ENCODE measurements around the gene SYNPR. TPM values are rescaled to one million over a fixed set of nuclear protein-coding genes. Genes with fewer than 3 reads are reported as not detected.

Gene SYNPR
- polyA plus RNA-seq, 3 donors: not detected

- Histone ChIP-seq H3K4me1 (ENCODE audit: control insufficient read depth in 1 of 2, insufficient read depth in 2 of 2, low read length in 2 of 2) (no peaks in the 10 kb centered on the region), H3K9me3 (replicated peaks in 1 of 2; ENCODE audit: control insufficient read depth in 1 of 2, insufficient read depth in 1 of 2, low read length in 2 of 2) (no peaks in the 10 kb centered on the region), H3K4me3 (replicated peaks in 1 of 3; ENCODE audit: low read depth in 2 of 3, low read length in 3 of 3) (no peak overlapping the region), H2AFZ (ENCODE audit: insufficient read depth, low read depth, low read length, poor library complexity, severe bottlenecking) (no peak overlapping the region), H4K20me1 (ENCODE audit: insufficient read depth, low read length) (no peaks in the 10 kb centered on the region), H3K36me3 (replicated peaks in 1 of 2; ENCODE audit: control insufficient read depth in 1 of 2, insufficient read depth in 2 of 2, low read length in 2 of 2) (no peaks in the 10 kb centered on the region), H3K27ac (ENCODE audit: low read depth in 1 of 2, low read length in 2 of 2) (no peak overlapping the region), H3K27me3 (ENCODE audit: control insufficient read depth in 2 of 2, insufficient read depth in 2 of 2, low read length in 2 of 2) (no peaks in the 10 kb centered on the region), H3K9ac (ENCODE audit: insufficient read depth, low read length, poor library complexity, severe bottlenecking) (no peak overlapping the region), H3K4me2 (replicated peaks; ENCODE audit: extremely low read depth, low read length, poor library complexity, severe bottlenecking) (no peak overlapping the region), H3K79me2 (ENCODE audit: insufficient read depth, low read length) (no peaks in the 10 kb centered on the region)
- H3K4me1 Mint-ChIP-seq: no peaks in the 10 kb centered on the region
- no peaks in the 10 kb centered on the region for H3K36me3 Mint-ChIP-seq
- no peak for DNase-seq
- H3K9me3 Mint-ChIP-seq: no peaks in the 10 kb centered on the region
- H3K27ac Mint-ChIP-seq: no peak overlapping the region
- intact Hi-C loops (cut with micrococcal nuclease): no loop called here
- WGBS (ENCODE audit: insufficient coverage): 63% methylated on average over 2 of the region's 2 CpGs
- H3K27me3 Mint-ChIP-seq (ENCODE audit: low read depth in 3 of 3): peaks cover 3 to 7% (median 4%) of the 10 kb centered on the region in 3 donors
- no peak for TF ChIP-seq CTCF (IDR thresholded peaks at IDR 0.05)
- no peak overlapping the region for H3K4me3 Mint-ChIP-seq
Measured at GRCh38 chr3:63324621-63325020, 46.5 kb downstream of the SYNPR start.

- Histone ChIP-seq H3K27ac (ENCODE audit: low read depth in 1 of 2, low read length in 2 of 2) (no peak overlapping the region), H4K20me1 (ENCODE audit: insufficient read depth, low read length) (no peaks in the 10 kb centered on the region), H3K4me1 (ENCODE audit: control insufficient read depth in 1 of 2, insufficient read depth in 2 of 2, low read length in 2 of 2) (no peaks in the 10 kb centered on the region), H3K9me3 (replicated peaks in 1 of 2; ENCODE audit: control insufficient read depth in 1 of 2, insufficient read depth in 1 of 2, low read length in 2 of 2) (no peaks in the 10 kb centered on the region), H3K4me2 (replicated peaks; ENCODE audit: extremely low read depth, low read length, poor library complexity, severe bottlenecking) (no peak overlapping the region), H3K9ac (ENCODE audit: insufficient read depth, low read length, poor library complexity, severe bottlenecking) (no peak overlapping the region), H2AFZ (ENCODE audit: insufficient read depth, low read depth, low read length, poor library complexity, severe bottlenecking) (no peak overlapping the region), H3K4me3 (replicated peaks in 1 of 3; ENCODE audit: low read depth in 2 of 3, low read length in 3 of 3) (no peak overlapping the region), H3K36me3 (replicated peaks in 1 of 2; ENCODE audit: control insufficient read depth in 1 of 2, insufficient read depth in 2 of 2, low read length in 2 of 2) (no peaks in the 10 kb centered on the region), H3K79me2 (ENCODE audit: insufficient read depth, low read length) (no peaks in the 10 kb centered on the region), H3K27me3 (ENCODE audit: control insufficient read depth in 2 of 2, insufficient read depth in 2 of 2, low read length in 2 of 2) (no peaks in the 10 kb centered on the region)
- H3K9me3 Mint-ChIP-seq: no peaks in the 10 kb centered on the region
- no peak overlapping the region for H3K27ac Mint-ChIP-seq
- intact Hi-C loops (cut with micrococcal nuclease): no loop called here
- no peak for TF ChIP-seq CTCF (IDR thresholded peaks at IDR 0.05)
- H3K27me3 Mint-ChIP-seq (ENCODE audit: low read depth in 3 of 3): peaks cover 3 to 7% (median 4%) of the 10 kb centered on the region in 3 donors
- no peak for DNase-seq
- no peaks in the 10 kb centered on the region for H3K36me3 Mint-ChIP-seq
- no peak overlapping the region for H3K4me3 Mint-ChIP-seq
- H3K4me1 Mint-ChIP-seq: no peaks in the 10 kb centered on the region
- 89% methylated on average over 1 of the region's 2 CpGs for WGBS (ENCODE audit: insufficient coverage)
Measured at GRCh38 chr3:63325386-63325785, 47.3 kb downstream of the SYNPR start.
